GM13977 (cell line): Measurements from ENCODE around the gene PHTF2.
"Not testable (repeated sequence)": the region's sequence is repeated elsewhere in the genome, so short reads cannot be mapped to it uniquely, and the experiment has no call there.

ENCODE experiments used
- DNase-seq: peaks from one replicate; pipeline ENCODE4 v3.0.0; 2012; ENCODE audit warnings: low spot score
- CTCF ChIP-seq: IDR thresholded peaks from 2 replicates; pipeline ENCODE4 v1.5.1; 2012; ENCODE audit warnings: mild to moderate bottlenecking, control low read depth; ENCODE audit not compliant: insufficient read depth; ENCODE audit errors: extremely low read depth, missing control alignments
- in situ Hi-C: fragments of 300-500 bp; cut with MboI; formaldehyde crosslinking; loops from one replicate; pipeline ENCODE4 v1.12.0; 2022; ENCODE audit warnings: low sequenced_read_pairs, low pct_unique_long_range_greater_than_20kb, mixed read lengths, inconsistent platforms; ENCODE audit not compliant: unreplicated experiment

The PHTF2 gene

DNA sequence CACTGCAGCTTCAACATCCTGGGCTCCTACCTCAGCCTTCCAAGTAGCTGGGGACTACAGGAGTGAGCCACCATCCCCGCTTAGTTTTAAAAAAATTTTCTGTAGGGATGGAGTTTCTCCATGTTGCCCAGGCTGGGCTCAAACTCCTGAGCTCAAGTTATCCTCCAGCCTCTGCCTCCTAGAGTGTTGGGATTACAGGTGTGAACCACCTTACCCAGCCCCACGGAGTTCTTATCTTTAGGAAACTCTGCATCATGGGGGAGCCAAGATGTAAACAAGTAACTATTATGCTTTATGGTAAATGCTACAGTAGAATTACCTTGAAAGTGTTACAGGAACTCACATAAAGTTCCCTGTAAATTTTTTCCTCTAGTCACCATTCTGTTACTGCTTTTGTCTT, 65.3 kb downstream of the PHTF2 start:
- no peak for TF ChIP-seq CTCF
- DNase-seq, result no peak
- in situ Hi-C loops, result no loop called here

DNA sequence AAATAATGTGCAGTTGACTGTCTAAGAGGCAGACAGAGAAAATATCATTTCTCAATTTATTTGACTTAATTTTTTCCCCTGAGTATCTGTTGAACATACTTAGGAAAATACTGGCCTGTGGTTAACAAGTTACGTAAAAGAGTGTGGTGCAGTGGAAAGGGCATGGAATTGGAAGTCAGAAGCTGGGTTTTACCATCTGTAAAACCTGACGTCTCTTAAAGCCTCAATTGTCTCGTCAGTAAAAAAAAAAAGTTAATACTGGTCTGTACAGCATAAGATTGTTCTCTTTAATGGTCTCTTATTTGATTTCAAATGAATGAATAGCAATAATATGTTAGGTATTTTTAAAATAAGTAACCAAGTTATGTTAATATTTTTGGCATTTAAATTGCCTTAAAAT, 67.8 kb downstream of the PHTF2 start:
- TF ChIP-seq CTCF, result no peak
- in situ Hi-C loops, result no loop called here
- no peak for DNase-seq

DNA sequence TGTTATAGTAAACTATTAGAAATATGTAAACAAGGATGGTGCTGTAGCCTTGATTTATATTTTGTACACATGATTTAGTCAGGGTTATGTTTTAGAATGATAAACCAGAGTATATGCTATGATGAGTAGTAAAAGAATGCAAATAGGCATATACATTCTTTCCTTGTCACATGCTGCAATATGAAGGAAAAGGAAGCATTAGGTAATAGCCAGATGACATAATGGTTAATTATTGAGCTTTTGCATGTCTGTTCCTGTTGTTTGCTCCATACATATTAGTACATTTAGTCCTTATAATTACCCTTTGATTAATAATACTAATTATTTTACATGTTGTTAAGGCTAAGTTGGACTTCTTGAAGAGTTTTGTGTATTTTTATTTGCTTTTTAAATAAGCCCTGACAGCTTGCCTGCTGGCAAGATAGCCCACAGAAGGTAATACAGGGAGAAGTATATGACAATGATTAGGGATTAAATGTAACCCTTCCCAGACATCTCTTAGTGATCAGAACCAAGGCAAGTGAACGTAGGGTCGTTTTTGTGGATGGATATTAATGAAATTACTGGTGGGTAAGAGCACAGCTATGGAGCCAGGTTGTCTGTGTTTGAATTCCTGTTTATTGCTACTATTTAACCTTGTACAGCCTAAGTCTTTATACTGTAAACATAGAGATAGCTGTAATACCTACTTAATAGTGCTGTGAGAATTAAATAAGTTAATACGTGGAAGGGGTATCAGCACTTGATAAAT, 68.4 kb downstream of the PHTF2 start:
- TF ChIP-seq CTCF, result no peak
- in situ Hi-C loops, result no loop called here
- DNase-seq, result no peak

DNA sequence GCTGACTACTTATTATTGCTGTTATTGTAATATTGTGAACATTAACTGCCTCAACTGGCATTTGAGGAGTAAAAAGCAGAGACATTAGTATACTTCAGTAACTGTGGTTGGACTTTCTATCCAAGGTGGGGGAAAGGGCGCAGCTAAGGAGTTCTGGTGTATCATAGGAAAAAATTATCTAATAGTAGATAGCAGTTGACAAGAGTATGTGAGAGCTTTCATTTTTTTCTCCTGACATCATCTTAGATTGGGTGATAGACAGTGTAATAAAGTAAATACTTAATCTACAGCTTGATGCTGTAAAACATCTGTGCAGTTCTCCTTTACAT, 68.9 kb downstream of the PHTF2 start:
- in situ Hi-C loops, result no loop called here
- DNase-seq, result no peak
- TF ChIP-seq CTCF, result no peak

- DNase-seq, in situ Hi-C loops: not testable (repeated sequence)
Observed at GRCh38 chr7:77872256-77872655, 73.7 kb downstream of the PHTF2 start.

DNA sequence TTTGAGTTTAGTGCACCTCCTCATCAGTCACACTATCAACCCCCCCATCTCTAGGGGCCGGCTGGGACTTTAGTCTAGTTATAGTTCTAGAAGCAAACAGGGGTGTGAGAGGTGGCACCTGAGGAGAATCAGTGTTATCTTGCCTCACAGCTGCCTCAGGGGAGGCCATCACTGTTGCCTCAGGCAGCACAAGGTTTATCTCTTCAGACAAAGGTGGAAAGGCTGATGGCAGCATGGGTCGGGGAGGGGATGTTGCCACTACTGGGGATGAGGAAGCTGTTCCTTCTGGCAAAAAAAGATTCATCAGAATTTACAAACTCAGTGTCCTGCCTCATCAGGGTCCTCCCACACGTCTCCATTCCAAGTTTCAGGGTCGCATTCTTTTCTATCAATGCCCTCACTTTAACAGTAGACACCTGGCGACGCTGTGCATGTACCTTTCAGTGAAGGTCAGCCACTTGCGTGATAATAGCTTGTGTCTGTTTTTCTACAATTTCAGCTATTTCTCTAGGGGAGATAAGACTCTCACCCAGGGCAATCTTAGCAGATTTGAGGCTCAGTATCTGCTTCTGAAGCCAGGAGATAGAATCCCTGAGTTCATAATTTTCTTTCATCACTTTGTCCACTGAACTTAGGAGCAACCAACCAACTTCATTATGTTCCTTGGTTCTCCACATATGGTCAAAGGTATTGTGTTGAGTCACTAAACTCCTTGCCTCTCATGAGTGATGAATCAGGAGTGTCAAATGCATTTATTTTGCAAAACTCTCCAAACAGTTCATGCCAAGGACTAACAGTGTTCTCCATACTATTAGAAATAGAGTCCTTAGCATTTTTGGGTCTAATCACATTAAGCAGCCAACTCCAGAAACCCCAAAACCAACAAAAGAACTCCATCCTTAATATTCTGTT, 75.1 kb downstream of the PHTF2 start:
- in situ Hi-C loops, DNase-seq: not testable (repeated sequence)

GRCh38 chr7:77877791-77878190, 79.2 kb downstream of the PHTF2 start:
- in situ Hi-C loops, result no loop called here
- TF ChIP-seq CTCF, result no peak
- DNase-seq, result no peak
